Measurements from ENCODE around the gene LAMB3.

DNA sequence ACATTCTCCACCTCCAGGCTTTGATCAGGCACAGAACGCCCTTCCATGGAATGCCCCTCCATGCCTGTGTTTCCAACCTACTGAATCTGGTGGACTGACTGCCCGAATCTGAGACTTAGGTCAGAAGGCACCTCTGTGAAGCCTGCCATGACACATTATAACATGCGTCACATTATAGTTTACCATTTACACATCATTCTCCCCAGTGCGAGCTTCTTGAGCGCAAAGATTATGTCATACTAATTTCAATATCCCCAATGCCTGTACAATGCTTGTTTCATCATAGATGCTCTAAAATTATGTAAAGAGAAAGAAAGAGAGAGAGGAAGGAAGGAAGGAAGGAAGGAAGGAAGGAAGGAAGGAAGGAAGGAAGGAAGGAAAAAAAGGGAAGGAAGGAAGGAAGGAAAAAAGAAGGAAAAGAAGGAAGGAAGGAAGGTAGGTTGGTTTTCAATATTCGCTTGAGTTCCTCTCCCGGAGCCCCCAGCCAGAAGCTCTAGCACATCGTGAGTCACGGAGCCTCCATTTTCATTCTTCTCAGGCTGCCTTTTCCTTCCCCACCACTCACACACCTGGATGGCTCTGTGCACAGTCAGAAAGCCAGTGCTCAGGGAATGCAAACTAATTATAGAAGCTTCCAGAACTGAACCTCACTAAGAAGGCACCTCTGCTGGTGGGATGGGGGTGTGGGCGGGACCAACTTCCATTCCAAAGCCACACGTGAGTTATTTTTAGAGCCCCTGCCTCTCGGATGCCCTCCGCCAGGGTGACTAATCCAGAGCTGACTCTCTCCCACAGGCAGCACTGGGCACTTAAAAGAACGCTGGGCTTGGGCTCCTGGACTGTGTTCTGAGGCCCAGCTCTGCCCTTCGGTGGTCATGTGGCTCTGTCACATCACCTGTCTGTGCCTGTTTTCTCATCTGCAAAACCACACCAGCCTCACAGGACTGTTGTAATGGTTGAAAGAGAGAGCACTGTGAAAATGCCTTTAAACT is 27.4 kb downstream of the LAMB3 start:
- TF ChIP-seq SUZ12 (IDR thresholded peaks at IDR 0.05) (no peak), HDGF (IDR thresholded peaks at IDR 0.05; ENCODE audit: borderline replicate concordance) (no peak), BHLHE40 (IDR thresholded peaks at IDR 0.05; ENCODE audit: borderline replicate concordance) (no peak), FOXA1 (IDR thresholded peaks at IDR 0.05) (no peak), FOXM1 (IDR thresholded peaks at IDR 0.05; ENCODE audit: borderline replicate concordance) (no peak), TARDBP (IDR thresholded peaks at IDR 0.05) (no peak), L3MBTL2 (conservative IDR thresholded peaks at IDR 0.05) (no peak), ZNF384 (IDR thresholded peaks at IDR 0.05) (no peak)
